ENCODE results near the gene C2orf49.
A peak's percentile ranks its signal among the peaks of the same experiment; 100 is the strongest.

Gene C2orf49

GRCh38 chr2:105385731-105386540 is 48.6 kb downstream of the C2orf49 start:
- DNase-seq: no peak

GRCh38 chr2:105387225-105387624 is 49.9 kb downstream of the C2orf49 start:
- DNase-seq: no peak

GRCh38 chr2:105388971-105389381 is 51.6 kb downstream of the C2orf49 start:
- DNase-seq: no peak

- DNase-seq: no peak
Observed at GRCh38 chr2:105390454-105390853, 53.1 kb downstream of the C2orf49 start.

- DNase-seq: no peak
Observed at GRCh38 chr2:105391058-105391627, 53.8 kb downstream of the C2orf49 start.

- DNase-seq: no peak
Observed at GRCh38 chr2:105391763-105392662, 54.7 kb downstream of the C2orf49 start.

GRCh38 chr2:105393373-105394055 is 56.2 kb downstream of the C2orf49 start:
- no peak for DNase-seq

- no peak for DNase-seq
Observed at GRCh38 chr2:105394951-105395611, 57.7 kb downstream of the C2orf49 start.

- DNase-seq: no peak
Observed at GRCh38 chr2:105395691-105396090, 58.4 kb downstream of the C2orf49 start.

GRCh38 chr2:105396254-105397024 is 59.1 kb downstream of the C2orf49 start:
- peak; percentile 66 for DNase-seq

- no peak for DNase-seq
Observed at GRCh38 chr2:105397025-105397722, 59.8 kb downstream of the C2orf49 start.

GRCh38 chr2:105397953-105398335 is 60.6 kb downstream of the C2orf49 start:
- DNase-seq: no peak

GRCh38 chr2:105398336-105399206 is 61.2 kb downstream of the C2orf49 start, which contains the start of gene FHL2:
TSS of gene FHL2 (minus strand) at chr2:105399051. CDS start at chr2:105386516, 12,535 bp downstream.
- peak; percentile 80 for DNase-seq
